ENCODE measurements around the gene DOCK11. TPM values are rescaled to one million over a fixed set of nuclear protein-coding genes. Genes with fewer than 3 reads are reported as not detected.
A peak's percentile ranks its signal among the peaks of the same experiment; 100 is the strongest.

The DOCK11 gene
- total RNA-seq, 2 experiments from 2014 or later: 62.6 to 66.0 TPM

DNA sequence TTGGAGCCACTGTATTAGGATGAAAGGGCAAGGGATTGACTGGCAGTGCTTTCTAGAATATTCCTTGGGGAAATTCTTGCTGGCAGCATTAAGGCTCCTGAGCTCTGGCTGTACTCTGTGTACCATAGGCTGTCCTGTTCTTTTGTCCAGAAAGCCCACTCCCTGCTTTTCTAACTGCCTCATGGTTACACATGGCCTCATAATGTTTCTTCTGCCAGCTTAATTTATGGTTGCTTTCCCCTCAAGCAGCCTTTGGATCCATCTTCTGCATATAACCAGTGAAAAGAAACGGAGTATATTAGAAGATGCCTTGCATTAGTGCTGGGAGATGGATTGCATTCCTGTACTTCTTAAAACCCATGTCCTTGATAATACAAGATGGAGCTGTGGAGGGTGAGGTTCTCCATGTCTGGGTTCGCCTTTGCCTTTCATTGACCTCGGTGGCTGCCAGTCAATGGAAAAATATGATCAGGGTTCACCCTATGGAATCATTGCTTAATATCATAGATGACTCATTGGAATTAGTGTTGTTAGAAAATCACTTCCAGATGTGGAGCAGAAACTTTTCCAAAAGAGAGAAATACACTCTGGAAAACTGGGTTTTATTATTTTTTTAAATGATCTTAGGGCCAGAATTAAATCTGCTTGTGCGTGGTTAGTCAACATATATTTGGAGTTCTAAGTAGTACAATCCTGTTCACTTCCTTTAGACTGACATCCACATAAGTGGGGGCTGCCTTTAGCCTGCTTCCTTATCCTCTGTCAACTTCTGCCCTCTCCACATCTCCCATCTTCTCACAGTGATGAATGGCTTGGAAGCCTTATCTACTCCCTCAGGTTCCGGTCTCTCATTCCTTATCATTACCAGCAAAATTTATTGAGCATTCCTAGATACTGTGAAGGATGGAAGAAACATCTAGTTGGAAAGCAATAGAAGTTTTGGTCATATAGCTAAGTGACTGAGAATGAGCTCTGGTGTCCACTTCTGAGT is 24.9 kb downstream of the DOCK11 start:
- ChIA-PET POLR2A (interaction anchor here (3.7 kb wide), 1 partner anchor 24 kb away, joined by 46 read pairs; the partner anchor contains the start of gene DOCK11), CTCF (no interaction called here)
- ATAC-seq (no peak), DNase-seq (no peak)
- H3K27ac Mint-ChIP-seq: no peak overlapping the region
- peaks cover 63% of the 10 kb centered on the region for H3K4me1 Mint-ChIP-seq (ENCODE audit: low read depth)
- H3K9me3 Mint-ChIP-seq (ENCODE audit: insufficient read depth): no peaks in the 10 kb centered on the region
- H3K27me3 Mint-ChIP-seq (ENCODE audit: low read depth): no peaks in the 10 kb centered on the region
- peaks cover 24% of the 10 kb centered on the region for H3K36me3 Mint-ChIP-seq (ENCODE audit: low read depth)
- no peak overlapping the region for H3K4me3 Mint-ChIP-seq

DNA sequence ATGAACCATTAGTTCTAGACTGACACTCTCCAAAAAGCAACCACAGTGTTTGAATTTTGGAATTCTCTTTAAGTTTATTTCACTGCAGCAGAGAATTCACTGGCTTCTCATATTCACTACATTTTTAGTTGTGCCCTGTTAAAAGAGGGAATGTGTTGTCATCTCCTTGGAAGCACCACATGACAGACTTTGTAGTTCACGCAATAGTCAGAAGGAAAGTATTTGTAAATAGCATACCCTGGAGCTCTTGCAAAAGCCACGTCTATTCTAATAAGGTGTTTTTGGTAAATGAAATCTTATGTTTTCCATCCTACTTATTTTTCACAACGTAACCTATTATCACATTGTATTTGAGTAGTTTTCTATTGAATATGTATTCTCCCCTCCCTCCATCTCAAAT is 25.8 kb downstream of the DOCK11 start:
- DNase-seq: no peak
- Mint-ChIP-seq H3K4me3 (no peak overlapping the region), H3K9me3 (ENCODE audit: insufficient read depth) (no peaks in the 10 kb centered on the region), H3K27ac (peak overlapping the region; percentile 22), H3K36me3 (ENCODE audit: low read depth) (peaks cover 31% of the 10 kb centered on the region), H3K27me3 (ENCODE audit: low read depth) (no peaks in the 10 kb centered on the region), H3K4me1 (ENCODE audit: low read depth) (peaks cover 71% of the 10 kb centered on the region)
- ChIA-PET POLR2A (interaction anchor here (3.7 kb wide), 1 partner anchor 25 kb away, joined by 46 read pairs; the partner anchor contains the start of gene DOCK11), CTCF (no interaction called here)
- no peak for ATAC-seq

DNA sequence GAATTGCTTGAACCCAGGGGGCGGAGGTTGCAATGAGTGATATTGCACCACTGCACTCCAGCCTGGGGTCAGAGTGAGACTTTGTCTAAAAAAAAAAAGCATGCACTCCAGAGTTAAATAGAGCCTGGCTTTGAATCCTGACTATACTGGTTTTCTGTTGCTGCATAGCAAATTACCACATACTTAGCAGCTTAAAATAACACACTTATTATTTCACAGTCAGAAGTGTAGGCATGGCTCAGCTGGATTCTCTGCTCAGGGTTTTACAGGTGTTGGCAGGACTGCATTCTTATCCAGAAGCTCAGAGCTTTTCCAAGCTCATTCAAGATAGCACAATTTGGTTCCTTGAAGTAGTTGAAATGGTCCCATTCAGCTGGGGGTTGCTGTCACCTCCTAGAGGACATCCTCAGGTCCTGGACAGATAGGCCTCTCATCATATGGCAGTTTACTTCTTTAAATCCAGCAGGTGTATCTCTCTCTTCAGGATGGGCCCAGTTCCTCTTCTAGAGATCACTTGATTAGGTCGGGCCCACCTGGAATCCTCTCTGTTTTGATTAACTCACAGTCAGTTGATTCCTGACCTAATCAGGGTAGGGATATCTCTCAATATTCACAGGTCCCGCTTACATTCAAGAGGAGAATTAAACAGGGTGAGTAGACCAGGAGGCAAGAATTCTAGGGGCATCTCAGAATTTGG is 26.8 kb downstream of the DOCK11 start:
- H3K9me3 Mint-ChIP-seq (ENCODE audit: insufficient read depth): no peaks in the 10 kb centered on the region
- no peak for ATAC-seq
- ChIA-PET CTCF (interaction anchor here (1.1 to 1.2 kb wide), 2 partner anchors 13 to 22 kb away, joined by 3 read pairs; no protein-coding TSS in a partner anchor), POLR2A (interaction anchor here (3.7 kb wide), 1 partner anchor 25 kb away, joined by 46 read pairs; the partner anchor contains the start of gene DOCK11)
- H3K4me1 Mint-ChIP-seq (ENCODE audit: low read depth): peaks cover 79% of the 10 kb centered on the region
- no peaks in the 10 kb centered on the region for H3K27me3 Mint-ChIP-seq (ENCODE audit: low read depth)
- peak overlapping the region; percentile 95 for H3K27ac Mint-ChIP-seq
- DNase-seq: no peak
- H3K36me3 Mint-ChIP-seq (ENCODE audit: low read depth): peaks cover 31% of the 10 kb centered on the region
- no peak overlapping the region for H3K4me3 Mint-ChIP-seq

DNA sequence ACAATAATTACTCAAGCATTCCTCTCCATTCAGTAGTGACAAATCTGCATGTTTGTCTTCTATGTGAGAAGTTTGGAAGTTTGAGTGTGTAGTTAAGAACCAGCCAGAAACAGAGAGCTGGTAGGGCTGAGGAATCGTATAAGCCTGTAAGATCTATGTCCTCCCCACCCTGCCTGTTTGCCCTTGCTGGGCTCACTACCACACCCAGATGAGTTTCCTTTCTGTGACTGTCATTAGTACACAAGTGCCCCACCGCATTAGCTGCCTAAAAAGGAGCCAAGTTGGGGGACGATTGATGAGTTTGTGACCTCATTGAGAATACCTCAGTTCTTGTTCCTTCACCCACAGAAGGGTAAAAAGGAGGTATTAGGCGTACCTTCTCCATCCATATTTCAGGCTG is 28.3 kb downstream of the DOCK11 start:
- H3K4me3 Mint-ChIP-seq: peak overlapping the region; percentile 74
- H3K27ac Mint-ChIP-seq: peak overlapping the region; percentile 95
- CTCF ChIA-PET: interaction anchor here (1.0 kb wide), 1 partner anchor 9 kb away, joined by 3 read pairs; no protein-coding TSS in a partner anchor
- H3K4me1 Mint-ChIP-seq (ENCODE audit: low read depth): peaks cover 83% of the 10 kb centered on the region
- DNase-seq: peak; percentile 67
- ATAC-seq: peak; percentile 69
- no peaks in the 10 kb centered on the region for H3K27me3 Mint-ChIP-seq (ENCODE audit: low read depth)
- peaks cover 34% of the 10 kb centered on the region for H3K36me3 Mint-ChIP-seq (ENCODE audit: low read depth)
- H3K9me3 Mint-ChIP-seq (ENCODE audit: insufficient read depth): no peaks in the 10 kb centered on the region
- POLR2A ChIA-PET: interaction anchor here (3.7 kb wide), 1 partner anchor 27 kb away, joined by 46 read pairs; the partner anchor contains the start of gene DOCK11

DNA sequence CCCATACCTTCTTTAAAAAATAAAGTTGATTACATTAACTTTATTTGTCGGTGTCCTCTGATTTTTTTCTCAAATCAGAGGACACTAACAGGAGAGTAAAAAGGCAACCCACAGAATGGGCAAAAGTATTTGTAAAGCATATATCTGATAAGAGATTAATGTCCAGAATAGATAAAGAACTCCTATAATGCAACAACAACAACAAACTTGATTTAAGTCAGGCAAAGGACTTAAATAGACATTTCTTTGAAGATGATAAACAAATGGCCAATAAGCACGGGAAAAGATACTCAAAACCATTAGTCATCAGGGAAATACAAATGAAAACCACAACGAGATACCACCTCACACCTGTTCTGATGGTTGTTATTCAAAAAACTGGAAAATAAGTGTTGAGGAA is 28.7 kb downstream of the DOCK11 start:
- H3K9me3 Mint-ChIP-seq (ENCODE audit: insufficient read depth): no peaks in the 10 kb centered on the region
- H3K27me3 Mint-ChIP-seq (ENCODE audit: low read depth): no peaks in the 10 kb centered on the region
- no peak for ATAC-seq
- ChIA-PET CTCF (no interaction called here), POLR2A (interaction anchor here (3.7 kb wide), 1 partner anchor 27 kb away, joined by 46 read pairs; the partner anchor contains the start of gene DOCK11)
- H3K36me3 Mint-ChIP-seq (ENCODE audit: low read depth): peaks cover 34% of the 10 kb centered on the region
- peaks cover 83% of the 10 kb centered on the region for H3K4me1 Mint-ChIP-seq (ENCODE audit: low read depth)
- DNase-seq: no peak
- peak overlapping the region; percentile 74 for H3K4me3 Mint-ChIP-seq
- peak overlapping the region; percentile 95 for H3K27ac Mint-ChIP-seq

DNA sequence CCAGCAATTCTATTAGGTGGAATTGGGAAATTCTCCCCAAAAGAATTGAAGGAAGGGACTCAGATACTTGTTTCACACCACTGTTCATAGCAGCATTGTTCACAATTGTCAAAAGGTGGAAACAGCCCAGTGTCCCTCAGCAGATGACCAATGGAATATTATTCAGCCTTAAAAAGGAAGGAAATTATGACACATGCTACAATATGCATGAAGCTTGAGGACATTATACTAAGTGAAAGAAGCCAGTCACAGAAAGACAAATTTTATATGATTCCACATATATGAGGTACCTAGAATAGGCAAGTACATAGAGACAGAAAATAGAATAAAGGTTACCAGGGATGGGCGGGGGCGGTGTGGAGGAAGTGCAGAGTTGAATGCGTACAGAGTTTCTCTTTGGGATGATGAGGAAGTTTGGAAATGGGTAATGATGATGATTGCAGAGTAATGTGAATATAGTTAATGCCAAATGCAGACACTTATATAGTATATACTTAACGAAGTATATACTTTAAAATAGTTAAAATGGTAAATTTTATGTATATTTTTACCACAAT is 29.6 kb downstream of the DOCK11 start:
- ChIA-PET CTCF (no interaction called here), POLR2A (interaction anchor here (1.0 kb wide), 1 partner anchor 28 kb away, joined by 3 read pairs; no protein-coding TSS in a partner anchor)
- H3K4me1 Mint-ChIP-seq (ENCODE audit: low read depth): peaks cover 84% of the 10 kb centered on the region
- H3K27ac Mint-ChIP-seq: peak overlapping the region; percentile 34
- peaks cover 39% of the 10 kb centered on the region for H3K36me3 Mint-ChIP-seq (ENCODE audit: low read depth)
- ATAC-seq (no peak), DNase-seq (no peak)
- H3K9me3 Mint-ChIP-seq (ENCODE audit: insufficient read depth): no peaks in the 10 kb centered on the region
- H3K27me3 Mint-ChIP-seq (ENCODE audit: low read depth): no peaks in the 10 kb centered on the region
- no peak overlapping the region for H3K4me3 Mint-ChIP-seq

DNA sequence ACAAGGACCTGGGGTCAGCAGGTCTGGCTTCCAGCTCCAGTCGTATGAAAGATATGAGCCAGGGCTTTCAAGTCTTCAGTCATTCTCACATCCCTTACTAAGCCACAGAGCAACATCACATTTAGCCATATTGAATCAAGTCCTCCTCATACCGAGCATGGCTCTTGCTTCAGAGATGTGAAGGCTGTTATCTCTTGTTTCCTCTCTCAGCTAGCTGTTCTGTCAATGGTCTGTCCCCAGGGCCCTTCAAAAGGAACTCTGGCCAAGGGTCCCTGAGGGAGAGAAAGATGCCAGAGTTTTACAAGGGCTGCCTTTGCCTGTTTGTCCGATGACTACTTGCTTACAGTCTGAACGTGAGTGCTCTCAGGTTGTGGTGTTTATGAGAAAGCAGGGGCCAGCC is 30.5 kb downstream of the DOCK11 start:
- peak overlapping the region; percentile 60 for H3K27ac Mint-ChIP-seq
- H3K36me3 Mint-ChIP-seq (ENCODE audit: low read depth): peaks cover 42% of the 10 kb centered on the region
- H3K4me1 Mint-ChIP-seq (ENCODE audit: low read depth): peaks cover 84% of the 10 kb centered on the region
- no peaks in the 10 kb centered on the region for H3K27me3 Mint-ChIP-seq (ENCODE audit: low read depth)
- ATAC-seq (no peak), DNase-seq (no peak)
- ChIA-PET POLR2A (interaction anchor here (1.0 kb wide), 1 partner anchor 29 kb away, joined by 3 read pairs; no protein-coding TSS in a partner anchor), CTCF (no interaction called here)
- no peaks in the 10 kb centered on the region for H3K9me3 Mint-ChIP-seq (ENCODE audit: insufficient read depth)
- no peak overlapping the region for H3K4me3 Mint-ChIP-seq

DNA sequence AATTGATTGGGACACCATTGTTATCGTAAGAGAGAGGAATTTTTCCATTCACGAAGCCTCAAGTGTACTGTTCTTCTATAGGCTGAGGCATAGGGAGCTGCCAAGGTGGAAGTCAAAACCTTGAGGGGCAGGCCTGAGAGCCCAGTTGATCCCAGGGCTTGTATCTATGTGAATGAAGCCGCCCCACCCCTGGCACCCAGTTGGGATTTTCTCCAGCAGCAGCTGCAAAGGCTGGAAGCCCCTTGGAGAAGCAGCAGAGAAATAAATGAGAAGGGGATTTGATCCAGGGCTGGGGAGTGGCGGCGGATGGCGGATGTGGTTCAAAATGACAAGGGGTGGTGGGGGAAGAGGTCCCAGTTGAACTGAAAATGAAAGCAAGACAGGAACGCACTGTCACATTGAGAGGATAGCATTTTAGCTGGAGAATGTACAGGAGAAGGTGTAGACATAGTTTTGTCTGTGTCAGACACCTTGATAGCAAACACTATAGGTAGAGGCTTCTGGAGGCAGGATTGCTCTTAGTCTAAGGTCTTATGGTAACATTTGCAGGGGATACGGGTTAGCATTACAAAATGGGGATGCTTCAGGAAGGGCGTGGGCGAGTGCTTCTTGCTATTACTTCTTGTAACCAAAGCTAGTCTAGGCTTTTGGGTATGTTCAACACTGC is 32.6 kb downstream of the DOCK11 start:
- ChIA-PET CTCF (interaction anchor here (0.8 to 1.1 kb wide), 2 partner anchors 10 to 11 kb away, joined by 3 read pairs; no protein-coding TSS in a partner anchor), POLR2A (interaction anchor here (0.7 to 12.2 kb wide), 3 partner anchors 23 to 42 kb away, joined by 3 to 155 read pairs (median 3); partner anchors contain the start of gene DOCK11)
- H3K27me3 Mint-ChIP-seq (ENCODE audit: low read depth): no peaks in the 10 kb centered on the region
- peak overlapping the region; percentile 99 for H3K27ac Mint-ChIP-seq
- peak; percentile 73 for DNase-seq
- H3K9me3 Mint-ChIP-seq (ENCODE audit: insufficient read depth): no peaks in the 10 kb centered on the region
- peak overlapping the region; percentile 95 for H3K4me3 Mint-ChIP-seq
- peaks cover 76% of the 10 kb centered on the region for H3K4me1 Mint-ChIP-seq (ENCODE audit: low read depth)
- peak; percentile 84 for ATAC-seq
- H3K36me3 Mint-ChIP-seq (ENCODE audit: low read depth): peaks cover 37% of the 10 kb centered on the region

DNA sequence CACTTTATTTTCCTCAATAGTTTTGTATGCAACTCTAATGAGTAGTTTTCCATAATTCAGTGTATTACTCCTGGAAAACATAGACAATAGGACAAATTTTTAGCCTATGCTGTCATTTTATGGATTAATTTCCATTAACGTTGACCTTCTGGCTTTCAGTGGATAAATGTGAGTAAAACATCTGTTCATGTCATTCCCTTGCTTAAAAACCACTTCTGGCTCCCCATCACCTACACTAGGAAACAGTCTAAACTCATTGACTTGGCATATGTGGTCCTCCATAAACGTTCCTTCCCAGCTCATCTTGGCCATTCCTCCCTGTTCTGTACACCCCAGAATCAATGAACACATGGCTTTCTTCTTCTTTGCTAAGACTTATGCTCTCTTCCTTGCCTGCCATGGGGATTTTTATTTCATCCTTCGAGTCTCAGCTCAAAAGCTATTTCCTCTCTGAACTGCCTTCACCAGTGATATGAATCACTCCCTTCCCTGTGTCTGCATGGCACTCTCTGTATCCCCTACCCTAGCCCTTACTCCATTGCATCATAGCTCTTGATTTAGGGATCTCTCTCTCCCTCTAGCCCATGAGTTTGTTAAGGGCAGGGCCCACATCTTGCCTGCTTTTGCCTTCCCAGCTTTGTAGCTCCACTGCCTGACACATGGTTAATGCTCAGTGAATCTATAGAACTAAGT is 34.8 kb downstream of the DOCK11 start:
- no peak for ATAC-seq
- Mint-ChIP-seq H3K36me3 (ENCODE audit: low read depth) (peaks cover 35% of the 10 kb centered on the region), H3K4me1 (ENCODE audit: low read depth) (peaks cover 71% of the 10 kb centered on the region), H3K27ac (peak overlapping the region; percentile 99), H3K27me3 (ENCODE audit: low read depth) (no peaks in the 10 kb centered on the region), H3K9me3 (ENCODE audit: insufficient read depth) (no peaks in the 10 kb centered on the region), H3K4me3 (peak overlapping the region; percentile 43)
- ChIA-PET CTCF (interaction anchor here (1.3 to 2.3 kb wide), 2 partner anchors 8 to 13 kb away, joined by 3 to 7 read pairs; no protein-coding TSS in a partner anchor), POLR2A (interaction anchor here (12.2 kb wide), 1 partner anchor 34 kb away, joined by 155 read pairs; the partner anchor contains the start of gene DOCK11)
- DNase-seq: no peak

DNA sequence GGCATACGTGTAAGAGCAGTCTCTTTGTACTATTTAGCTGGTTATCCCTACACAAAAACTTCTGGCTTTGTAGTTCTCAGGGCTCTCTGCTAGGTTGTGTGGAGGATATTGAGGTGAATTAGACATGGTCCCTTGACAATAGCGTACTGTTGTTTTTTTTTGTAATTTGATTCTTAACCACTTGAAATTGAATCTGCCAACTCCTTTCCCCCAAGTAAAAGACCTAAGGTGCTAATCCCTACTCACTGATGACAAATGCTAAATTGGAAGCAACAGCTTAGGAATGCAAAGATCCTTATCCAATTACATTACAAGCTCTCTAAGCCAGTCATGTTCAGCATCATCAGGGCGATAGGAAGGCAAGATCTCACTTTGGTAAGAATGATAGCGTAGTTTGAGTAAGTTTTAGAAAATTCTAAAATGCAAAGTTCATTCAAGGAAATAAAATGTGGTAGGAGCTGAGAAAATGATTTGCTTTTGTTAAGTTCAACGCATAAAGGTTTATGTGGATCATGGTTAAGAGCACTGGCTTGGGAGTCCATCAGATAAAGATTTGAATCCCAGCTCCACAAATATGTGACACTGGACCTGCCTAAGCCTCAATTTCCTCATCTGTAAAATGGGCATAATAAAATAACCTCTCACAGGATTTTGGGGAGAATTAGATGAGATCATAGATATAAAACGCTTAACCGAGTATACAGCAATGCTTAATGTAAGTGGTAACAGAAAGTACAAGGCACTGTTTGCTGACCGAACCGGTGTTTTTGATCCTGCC is 39.3 kb downstream of the DOCK11 start:
- ATAC-seq (no peak), DNase-seq (no peak)
- Mint-ChIP-seq H3K36me3 (ENCODE audit: low read depth) (peaks cover 21% of the 10 kb centered on the region), H3K4me1 (ENCODE audit: low read depth) (peaks cover 70% of the 10 kb centered on the region), H3K4me3 (no peak overlapping the region), H3K27me3 (ENCODE audit: low read depth) (no peaks in the 10 kb centered on the region), H3K9me3 (ENCODE audit: insufficient read depth) (no peaks in the 10 kb centered on the region), H3K27ac (peak overlapping the region; percentile 49)
- POLR2A ChIA-PET: interaction anchor here (12.2 kb wide), 1 partner anchor 39 kb away, joined by 155 read pairs; the partner anchor contains the start of gene DOCK11
- CTCF ChIA-PET: interaction anchor here (1.0 to 5.3 kb wide), 4 partner anchors 12 to 75 kb away, joined by 3 to 23 read pairs (median 4); partner anchors contain the start of gene DOCK11

All from activated CD8-positive, alpha-beta T cell treated with anti-CD3 and anti-CD28 coated beads, Interleukin-2, amount 10 ng/mL, durations not matched to agents 7 days and 5 days (primary cell).